Psoas muscle (tissue), 8 donors: Measurements from ENCODE around the gene RARA. TPM values are rescaled to one million over a fixed set of nuclear protein-coding genes. Genes with fewer than 3 reads are reported as not detected.

Experiments
- ATAC-seq, 4 donors: fragments of 200-7000 bp; cut with Tn5 transposase; one replicate each; pipeline ENCODE4 v1.9.1; 2020; ENCODE audit warnings: moderate library complexity in 3 of 4, mild to moderate bottlenecking in 2 of 4
- DNase-seq, 2 donors: peaks; one replicate each; pipeline ENCODE4 v3.0.0-alpha.2; 2020
- H3K27ac ChIP-seq: fragments of 200-600 bp; one replicate; pipeline ENCODE4 v1.8.0; 2022
- H3K27me3 ChIP-seq, 3 donors: fragments of 200-600 bp in 1 of 3; one replicate each; pipeline versions ENCODE4 v1.6.1 to v1.8.0; 2013 to 2022; ENCODE audit warnings: low read length in 2 of 3, mild to moderate bottlenecking in 2 of 3, moderate library complexity in 1 of 3; ENCODE audit not compliant: insufficient read depth in 3 of 3
- H3K36me3 ChIP-seq, 2 donors: fragments of 200-600 bp in 1 of 2; one replicate each; pipeline versions ENCODE4 v1.6.1 to v1.8.0; 2013 to 2022; ENCODE audit warnings: low read depth in 1 of 2, mild to moderate bottlenecking in 1 of 2, moderate library complexity in 1 of 2; ENCODE audit not compliant: insufficient read depth in 1 of 2
- H3K4me1 ChIP-seq: fragments of 200-600 bp; one replicate; pipeline ENCODE4 v1.8.0; 2022
- H3K4me3 ChIP-seq: fragments of 200-600 bp; one replicate; pipeline ENCODE4 v1.8.0; 2022; ENCODE audit warnings: mild to moderate bottlenecking
- H3K9me3 ChIP-seq: fragments of 200-600 bp; one replicate; pipeline ENCODE4 v1.8.0; 2022
- CTCF ChIP-seq: fragments of 200-600 bp; IDR thresholded peaks from one replicate; pipeline ENCODE4 v1.8.0; 2022; ENCODE audit warnings: antibody characterized with exemption
- WGBS, 3 donors: extraction: QIAGEN DNeasy Blood & Tissue Kit; methylation state at CpG; one replicate each; pipeline versions ENCODE4 v1.1.6 to v1.1.7; 2013; 5-methylcytosine and 5-hydroxymethylcytosine counted together
- intact Hi-C, 2 donors: fragments of 100-400 bp; cut with DNase I; formaldehyde crosslinking; loops; one replicate each; pipeline versions ENCODE4 v1.11.0 to v1.14.2; 2022
- polyA plus RNA-seq, 3 donors: library from polyadenylated mRNA; stranded (reverse); fragments of 200-250 nt; gene quantifications; one replicate each; pipeline ENCODE4 v1.2.3, GENCODE V29; 2013
- total RNA-seq, 4 donors: library from RNA; stranded (reverse); fragmentation: NEBNext Ultra II Directional in 2 of 4; extraction: Animal tissue kit (Norgen Biotek cat#: 25700) in 2 of 4; gene quantifications; one replicate each; pipeline versions ENCODE4 v1.2.1 to v1.2.4, GENCODE V29; 2021 to 2023
- donor health status: healthy with polysubstance abuse.
- donor health status: DM: no; HTN: no; CAD: no; lungs with moderate emphysema.
- donor health status: Bipolar disorder and iron deficiency.
- donor health status: healthy.
- donor health status: DM: yes; HTN: yes; CAD: no.
- donor health status: DM: no; HTN: no; CAD: no.
- donor health status: DM: no; HTN: no; CAD: no.
- donor health status: DM: yes; HTN: yes; CAD: no.

The RARA gene
- total and polyA plus RNA-seq, 7 donors, result 15.0 to 76.9 (median 41.6) TPM

DNA sequence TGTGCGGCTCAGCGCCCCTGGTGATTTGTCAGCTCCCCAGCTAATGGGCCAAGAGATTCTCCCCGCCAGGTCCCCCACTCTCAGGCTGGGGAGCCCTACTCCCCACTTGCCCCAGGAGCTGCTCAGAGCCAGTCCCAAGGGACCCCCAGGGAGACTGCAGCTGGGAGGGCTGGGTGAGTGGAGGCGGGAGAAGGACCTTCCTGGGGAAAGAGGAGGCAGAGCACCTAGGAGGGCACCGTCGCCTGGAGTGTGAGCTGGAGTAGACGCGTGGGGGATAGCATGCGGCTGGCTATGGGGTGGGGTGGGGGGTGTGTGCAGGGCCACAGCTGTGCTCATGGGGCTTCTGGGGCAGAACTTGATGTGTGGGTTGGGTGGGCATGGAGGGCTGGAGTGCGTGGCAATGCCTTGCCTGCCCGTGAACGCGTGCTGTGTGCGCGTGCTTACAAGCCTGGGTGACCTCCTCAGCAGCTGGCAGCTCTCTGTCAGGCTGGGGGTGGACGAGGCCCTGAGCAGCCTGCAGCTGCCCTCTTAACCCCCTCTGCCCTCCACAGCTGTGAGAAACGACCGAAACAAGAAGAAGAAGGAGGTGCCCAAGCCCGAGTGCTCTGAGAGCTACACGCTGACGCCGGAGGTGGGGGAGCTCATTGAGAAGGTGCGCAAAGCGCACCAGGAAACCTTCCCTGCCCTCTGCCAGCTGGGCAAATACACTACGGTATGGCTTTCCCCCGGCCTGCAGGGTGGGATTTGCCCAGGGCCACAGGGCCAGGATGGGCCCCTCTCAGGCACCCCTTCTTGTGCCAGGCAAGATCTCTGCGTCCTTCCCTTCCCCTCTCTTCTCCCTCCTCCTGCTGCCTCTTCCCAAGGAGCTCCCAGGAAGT is 42.6 kb downstream of the RARA start:
- Histone ChIP-seq H3K36me3 (peaks cover 7 to 78% of the 10 kb centered on the region in 2 donors), H3K27me3 (no peaks in the 10 kb centered on the region)

DNA sequence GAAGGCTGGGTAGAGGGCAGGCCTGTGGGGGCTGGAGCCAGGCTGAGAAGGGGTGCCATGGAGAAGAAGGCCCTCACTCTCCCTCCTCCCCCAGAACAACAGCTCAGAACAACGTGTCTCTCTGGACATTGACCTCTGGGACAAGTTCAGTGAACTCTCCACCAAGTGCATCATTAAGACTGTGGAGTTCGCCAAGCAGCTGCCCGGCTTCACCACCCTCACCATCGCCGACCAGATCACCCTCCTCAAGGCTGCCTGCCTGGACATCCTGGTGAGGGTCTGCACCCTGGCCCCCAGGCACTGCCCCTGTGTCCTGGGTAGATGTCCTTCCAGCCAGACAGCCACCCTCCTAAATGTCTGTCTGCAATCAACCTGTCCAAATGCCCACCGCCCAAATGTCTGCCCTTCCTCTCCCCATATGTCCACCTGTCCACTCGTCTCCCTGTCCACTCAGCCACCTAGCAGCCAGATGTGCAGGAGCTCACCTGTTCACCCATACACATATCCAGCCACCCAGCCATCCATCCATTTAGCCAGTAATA is 43.3 kb downstream of the RARA start:
- H3K9me3 ChIP-seq, result no peaks in the 10 kb centered on the region
- ATAC-seq (no peak), DNase-seq (peak in 1 of 2 donors; percentile 39)
- no peak for TF ChIP-seq CTCF
- peaks cover 38% of the 10 kb centered on the region for H3K4me1 ChIP-seq
- H3K4me3 ChIP-seq, result no peak overlapping the region
- H3K27me3 ChIP-seq, result no peaks in the 10 kb centered on the region
- H3K36me3 ChIP-seq, result peaks cover 7 to 78% of the 10 kb centered on the region in 2 donors
- intact Hi-C loops, result loop anchor here in 1 of 2 donors (10.0 kb wide), 1 partner anchor 158 kb away; no protein-coding TSS in a partner anchor
- H3K27ac ChIP-seq, result peak overlapping the region; percentile 7
- 54 to 77% (median 56%) methylated on average over 7 of the region's 7 CpGs for WGBS, 3 donors

More for the DNA sequence above, 42.6 kb downstream of the RARA start:
- intact Hi-C loops, result loop anchor here in 1 of 2 donors (2.0 to 10.0 kb wide), 2 partner anchors 41 to 157 kb away; no protein-coding TSS in a partner anchor
- H3K4me1 ChIP-seq, result peaks cover 46% of the 10 kb centered on the region
- no peaks in the 10 kb centered on the region for H3K9me3 ChIP-seq
- 62 to 80% (median 67%) methylated on average over 25 to 27 of the region's 27 CpGs for WGBS, 3 donors
- no peak for TF ChIP-seq CTCF
- ATAC-seq, result no peak
- H3K4me3 ChIP-seq, result no peak overlapping the region
- peak overlapping the region; percentile 7 for H3K27ac ChIP-seq
- DNase-seq, result peak in 1 of 2 donors; percentile 48

- Histone ChIP-seq H3K4me3 (no peak overlapping the region), H3K9me3 (no peaks in the 10 kb centered on the region), H3K4me1 (peaks cover 33% of the 10 kb centered on the region), H3K27ac (no peak overlapping the region), H3K27me3 (no peaks in the 10 kb centered on the region), H3K36me3 (peaks cover 7 to 78% of the 10 kb centered on the region in 2 donors)
- ATAC-seq, result no peak
- WGBS, 3 donors, result 75 to 86% (median 78%) methylated on average over 9 of the region's 9 CpGs
- no peak for TF ChIP-seq CTCF
- intact Hi-C loops, result loop anchor here in 1 of 2 donors (10.0 kb wide), 1 partner anchor 158 kb away; no protein-coding TSS in a partner anchor
- peak in 1 of 2 donors; percentile 52 for DNase-seq
Observed at GRCh38 chr17:40352779-40353394, 43.9 kb downstream of the RARA start.

DNA sequence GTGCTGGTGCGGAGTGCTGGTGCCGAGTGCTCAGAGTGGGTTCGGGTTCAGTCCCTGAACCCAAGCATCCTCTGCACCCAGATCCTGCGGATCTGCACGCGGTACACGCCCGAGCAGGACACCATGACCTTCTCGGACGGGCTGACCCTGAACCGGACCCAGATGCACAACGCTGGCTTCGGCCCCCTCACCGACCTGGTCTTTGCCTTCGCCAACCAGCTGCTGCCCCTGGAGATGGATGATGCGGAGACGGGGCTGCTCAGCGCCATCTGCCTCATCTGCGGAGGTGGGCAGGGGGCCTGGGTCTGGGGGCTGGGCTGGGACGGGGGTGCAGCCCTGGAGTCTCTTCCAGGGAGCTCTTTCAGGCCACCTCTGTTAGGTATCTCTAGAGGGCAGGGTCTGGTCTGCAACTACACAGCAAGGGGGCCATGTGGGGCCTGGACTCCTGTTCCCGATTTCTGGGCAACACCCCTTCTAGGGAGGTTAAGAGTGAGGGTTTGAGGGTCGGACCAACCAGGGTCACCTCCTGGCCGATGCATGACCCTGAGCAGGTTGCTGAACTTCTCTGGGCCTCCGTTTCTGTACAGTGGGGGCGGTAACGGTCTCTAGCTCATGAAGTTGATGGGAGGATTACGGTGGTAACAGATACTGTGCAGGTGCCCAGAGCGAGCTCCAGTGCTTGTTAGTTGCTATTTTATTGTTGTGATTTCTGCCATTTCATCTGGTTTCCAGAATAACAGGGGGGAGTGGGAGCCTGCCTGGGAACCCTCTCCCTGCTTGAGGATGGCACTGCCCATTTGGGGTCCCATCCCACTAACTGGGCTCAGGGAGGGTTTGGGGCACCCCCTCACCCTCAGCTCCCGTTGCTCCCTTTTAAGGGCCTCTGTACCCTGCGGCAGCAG is 45.5 kb downstream of the RARA start:
- no peak for TF ChIP-seq CTCF
- intact Hi-C loops, result loop anchor here (1.0 to 10.0 kb wide), 5 partner anchors 51 to 178 kb away; no protein-coding TSS in a partner anchor
- Histone ChIP-seq H3K27me3 (no peaks in the 10 kb centered on the region), H3K4me1 (peaks cover 21% of the 10 kb centered on the region), H3K9me3 (no peaks in the 10 kb centered on the region), H3K36me3 (peaks cover 7 to 63% of the 10 kb centered on the region in 2 donors), H3K4me3 (no peak overlapping the region), H3K27ac (peak overlapping the region; percentile 30)
- WGBS, 3 donors, result 65 to 80% (median 68%) methylated on average over 30 of the region's 30 CpGs
- peak in 1 of 4 donors; percentile 2 for ATAC-seq
- no peak for DNase-seq
